Mesothelial cell of epicardium (in vitro differentiated cells): ENCODE measurements around the gene SEMA4A. TPM values are rescaled to one million over a fixed set of nuclear protein-coding genes. Genes with fewer than 3 reads are reported as not detected.
"Not testable (repeated sequence)": the region's sequence is repeated elsewhere in the genome, so short reads cannot be mapped to it uniquely, and the experiment has no call there.

ENCODE experiments used
- DNase-seq, 2 experiments: peaks; one replicate each; pipeline ENCODE4 v3.0.0; 2021; ENCODE audit warnings: low spot score in 2 of 2; ENCODE audit not compliant: unreplicated experiment in 2 of 2
- H3K27ac Mint-ChIP-seq: 2 replicates; pipeline ENCODE4 v1.8.0; 2021; ENCODE audit warnings: mixed read lengths
- H3K27me3 Mint-ChIP-seq: 2 replicates; pipeline ENCODE4 v1.8.0; 2021; ENCODE audit warnings: low read depth, mixed read lengths
- H3K36me3 Mint-ChIP-seq: 2 replicates; pipeline ENCODE4 v1.8.0; 2021; ENCODE audit warnings: mixed read lengths
- H3K4me1 Mint-ChIP-seq: 2 replicates; pipeline ENCODE4 v1.8.0; 2021; ENCODE audit warnings: mixed read lengths
- H3K4me3 Mint-ChIP-seq: 2 replicates; pipeline ENCODE4 v1.8.0; 2021; ENCODE audit warnings: mild to moderate bottlenecking, moderate library complexity, mixed read lengths
- H3K9me3 Mint-ChIP-seq: 2 replicates; pipeline ENCODE4 v1.8.0; 2021; ENCODE audit warnings: mixed read lengths
- total RNA-seq: library from RNA; stranded (reverse); gene quantifications from 3 replicates; pipeline ENCODE4 v1.2.1, GENCODE V29; 2021
- TF ChIP-seq, protein P1 (sequence below): fragments of 200-600 bp; sonication (generic); IDR thresholded peaks from one replicate; pipeline ENCODE4 v1.5.0; 2021; ENCODE audit warnings: antibody characterized with exemption; ENCODE audit not compliant: unreplicated experiment

Gene SEMA4A
- total RNA-seq, 1 donor from 2014 or later = 18.7 TPM

DNA sequence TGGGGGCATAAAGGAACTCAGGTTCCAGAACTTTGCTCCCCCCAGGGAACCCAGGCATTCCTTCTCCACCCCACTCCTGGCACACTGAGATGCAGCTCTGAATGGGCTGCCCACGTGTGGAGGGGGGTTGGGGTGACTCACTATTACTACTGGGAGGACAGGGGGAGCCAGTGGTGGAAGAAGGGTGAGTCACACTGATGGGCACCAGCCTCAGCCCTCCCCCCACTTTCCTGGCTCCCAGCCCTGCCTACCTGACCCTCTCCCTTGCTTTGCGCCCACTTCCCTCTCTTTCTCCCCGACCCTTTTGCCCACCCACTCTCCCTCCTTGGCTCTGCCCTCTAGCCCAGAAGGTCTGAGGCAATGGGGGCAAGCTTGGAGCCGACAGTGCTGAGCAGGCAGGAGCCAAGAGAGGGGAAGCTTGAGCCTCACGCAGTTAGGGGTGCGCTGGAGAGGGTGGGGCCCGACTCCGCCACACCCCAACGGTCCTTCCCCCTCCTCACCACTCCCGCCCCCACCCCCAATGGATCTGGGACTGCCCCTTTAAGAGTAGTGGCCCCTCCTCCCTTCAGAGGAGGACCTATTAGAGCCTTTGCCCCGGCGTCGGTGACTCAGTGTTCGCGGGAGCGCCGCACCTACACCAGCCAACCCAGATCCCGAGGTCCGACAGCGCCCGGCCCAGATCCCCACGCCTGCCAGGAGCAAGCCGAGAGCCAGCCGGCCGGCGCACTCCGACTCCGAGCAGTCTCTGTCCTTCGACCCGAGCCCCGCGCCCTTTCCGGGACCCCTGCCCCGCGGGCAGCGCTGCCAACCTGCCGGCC is 39.1 kb upstream of the SEMA4A start, which contains the start of gene LMNA:
TSS of gene LMNA (plus strand) at position 611 of the 818 bp plus-strand sequence. CDS start 208 bp downstream, outside the sequence.
- H3K4me1 Mint-ChIP-seq = peaks cover 42% of the 10 kb centered on the region
- peaks cover 2% of the 10 kb centered on the region for H3K27me3 Mint-ChIP-seq
- peaks cover 4% of the 10 kb centered on the region for H3K36me3 Mint-ChIP-seq
- DNase-seq = peak in 1 of 2 experiments; percentile 60
- H3K9me3 Mint-ChIP-seq = no peaks in the 10 kb centered on the region
- TF ChIP-seq, protein P1, sequence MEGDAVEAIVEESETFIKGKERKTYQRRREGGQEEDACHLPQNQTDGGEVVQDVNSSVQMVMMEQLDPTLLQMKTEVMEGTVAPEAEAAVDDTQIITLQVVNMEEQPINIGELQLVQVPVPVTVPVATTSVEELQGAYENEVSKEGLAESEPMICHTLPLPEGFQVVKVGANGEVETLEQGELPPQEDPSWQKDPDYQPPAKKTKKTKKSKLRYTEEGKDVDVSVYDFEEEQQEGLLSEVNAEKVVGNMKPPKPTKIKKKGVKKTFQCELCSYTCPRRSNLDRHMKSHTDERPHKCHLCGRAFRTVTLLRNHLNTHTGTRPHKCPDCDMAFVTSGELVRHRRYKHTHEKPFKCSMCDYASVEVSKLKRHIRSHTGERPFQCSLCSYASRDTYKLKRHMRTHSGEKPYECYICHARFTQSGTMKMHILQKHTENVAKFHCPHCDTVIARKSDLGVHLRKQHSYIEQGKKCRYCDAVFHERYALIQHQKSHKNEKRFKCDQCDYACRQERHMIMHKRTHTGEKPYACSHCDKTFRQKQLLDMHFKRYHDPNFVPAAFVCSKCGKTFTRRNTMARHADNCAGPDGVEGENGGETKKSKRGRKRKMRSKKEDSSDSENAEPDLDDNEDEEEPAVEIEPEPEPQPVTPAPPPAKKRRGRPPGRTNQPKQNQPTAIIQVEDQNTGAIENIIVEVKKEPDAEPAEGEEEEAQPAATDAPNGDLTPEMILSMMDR = no peak
- peak within 1 kb of the TSS; percentile 90 for H3K27ac Mint-ChIP-seq
- H3K4me3 Mint-ChIP-seq = peak within 1 kb of the TSS; percentile 86

DNA sequence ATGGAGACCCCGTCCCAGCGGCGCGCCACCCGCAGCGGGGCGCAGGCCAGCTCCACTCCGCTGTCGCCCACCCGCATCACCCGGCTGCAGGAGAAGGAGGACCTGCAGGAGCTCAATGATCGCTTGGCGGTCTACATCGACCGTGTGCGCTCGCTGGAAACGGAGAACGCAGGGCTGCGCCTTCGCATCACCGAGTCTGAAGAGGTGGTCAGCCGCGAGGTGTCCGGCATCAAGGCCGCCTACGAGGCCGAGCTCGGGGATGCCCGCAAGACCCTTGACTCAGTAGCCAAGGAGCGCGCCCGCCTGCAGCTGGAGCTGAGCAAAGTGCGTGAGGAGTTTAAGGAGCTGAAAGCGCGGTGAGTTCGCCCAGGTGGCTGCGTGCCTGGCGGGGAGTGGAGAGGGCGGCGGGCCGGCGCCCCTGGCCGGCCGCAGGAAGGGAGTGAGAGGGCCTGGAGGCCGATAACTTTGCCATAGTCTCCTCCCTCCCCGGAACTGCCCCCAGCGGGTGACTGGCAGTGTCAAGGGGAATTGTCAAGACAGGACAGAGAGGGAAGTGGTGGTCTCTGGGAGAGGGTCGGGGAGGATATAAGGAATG is 38.4 kb upstream of the SEMA4A start:
- Mint-ChIP-seq H3K27ac (peak overlapping the region; percentile 90), H3K4me1 (peaks cover 46% of the 10 kb centered on the region)

DNA sequence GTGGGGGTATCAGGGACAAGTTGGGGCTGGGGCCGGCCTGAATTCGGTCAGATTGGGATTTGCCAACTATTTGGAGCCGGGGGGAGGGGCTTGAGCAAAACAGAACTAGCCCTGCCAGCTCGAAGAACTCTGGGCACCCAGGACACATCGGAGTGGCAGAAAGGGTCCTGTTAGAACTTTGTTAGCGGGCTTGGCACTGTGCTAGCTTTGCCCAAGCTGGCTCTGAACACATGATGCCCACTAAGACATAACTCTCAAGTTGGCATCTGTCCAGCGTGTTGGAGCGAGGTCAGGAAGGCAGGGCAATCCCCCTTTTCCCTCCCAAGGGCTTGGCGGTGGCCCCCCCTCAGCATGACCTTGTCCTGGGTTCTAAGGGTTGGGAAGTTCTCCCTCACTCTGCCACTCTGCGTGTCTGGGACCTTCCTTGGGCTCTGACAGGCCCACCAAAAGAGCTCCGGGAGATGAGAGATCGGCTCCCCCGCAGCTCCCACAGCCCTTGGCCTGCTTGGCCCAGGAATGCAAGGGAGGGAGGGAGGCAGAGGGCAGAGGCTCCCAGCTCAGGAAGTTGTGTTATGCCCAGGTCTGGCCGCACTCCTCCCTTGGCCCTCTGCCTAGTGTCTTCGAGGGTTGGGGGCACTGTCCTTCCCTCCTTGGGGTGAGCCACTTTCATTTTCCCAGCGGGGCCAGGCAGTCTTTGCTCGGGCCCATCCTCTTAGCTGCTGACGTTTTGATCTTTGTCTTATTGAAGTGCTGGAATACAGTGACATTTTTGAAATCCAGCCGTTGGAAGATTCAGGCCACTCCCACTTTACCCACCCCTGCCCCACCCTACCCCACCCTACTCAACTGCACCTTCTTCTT is 37.6 kb upstream of the SEMA4A start:
- Mint-ChIP-seq H3K36me3 (peaks cover 4% of the 10 kb centered on the region), H3K4me1 (peaks cover 51% of the 10 kb centered on the region), H3K4me3 (peak overlapping the region; percentile 86), H3K27ac (peak overlapping the region; percentile 90), H3K9me3 (no peaks in the 10 kb centered on the region), H3K27me3 (peaks cover 2% of the 10 kb centered on the region)
- TF ChIP-seq, protein P1 = no peak
- DNase-seq = peak in 1 of 2 experiments; percentile 64

More for the DNA sequence above, 38.4 kb upstream of the SEMA4A start:
- peaks cover 2% of the 10 kb centered on the region for H3K27me3 Mint-ChIP-seq
- no peak for DNase-seq
- no peaks in the 10 kb centered on the region for H3K9me3 Mint-ChIP-seq
- TF ChIP-seq, protein P1 = no peak
- peak overlapping the region; percentile 86 for H3K4me3 Mint-ChIP-seq
- peaks cover 4% of the 10 kb centered on the region for H3K36me3 Mint-ChIP-seq

DNA sequence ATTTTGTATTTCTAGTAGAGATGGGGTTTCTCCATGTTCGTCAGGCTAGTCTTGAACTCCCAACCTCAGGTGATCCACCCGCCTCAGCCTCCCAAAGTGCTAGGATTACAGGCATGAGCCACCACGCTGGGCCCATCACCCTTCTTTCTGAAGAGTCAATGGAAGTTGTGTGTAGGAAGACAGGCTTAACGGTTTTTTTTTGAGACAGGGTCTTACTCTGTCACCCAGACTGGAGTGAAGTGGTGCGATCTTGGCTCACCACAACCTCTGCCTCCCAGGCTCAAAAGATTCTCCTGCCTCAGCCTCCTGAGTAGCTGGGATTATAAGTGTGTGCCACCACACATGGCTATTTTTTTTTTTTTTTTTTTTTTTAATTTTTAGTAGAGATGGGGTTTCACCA is 36.7 kb upstream of the SEMA4A start:
- H3K27me3 Mint-ChIP-seq, H3K9me3 Mint-ChIP-seq, H3K27ac Mint-ChIP-seq, DNase-seq, H3K36me3 Mint-ChIP-seq: not testable (repeated sequence)
- Mint-ChIP-seq H3K4me3 (peak overlapping the region; percentile 86), H3K4me1 (peaks cover 49% of the 10 kb centered on the region)

DNA sequence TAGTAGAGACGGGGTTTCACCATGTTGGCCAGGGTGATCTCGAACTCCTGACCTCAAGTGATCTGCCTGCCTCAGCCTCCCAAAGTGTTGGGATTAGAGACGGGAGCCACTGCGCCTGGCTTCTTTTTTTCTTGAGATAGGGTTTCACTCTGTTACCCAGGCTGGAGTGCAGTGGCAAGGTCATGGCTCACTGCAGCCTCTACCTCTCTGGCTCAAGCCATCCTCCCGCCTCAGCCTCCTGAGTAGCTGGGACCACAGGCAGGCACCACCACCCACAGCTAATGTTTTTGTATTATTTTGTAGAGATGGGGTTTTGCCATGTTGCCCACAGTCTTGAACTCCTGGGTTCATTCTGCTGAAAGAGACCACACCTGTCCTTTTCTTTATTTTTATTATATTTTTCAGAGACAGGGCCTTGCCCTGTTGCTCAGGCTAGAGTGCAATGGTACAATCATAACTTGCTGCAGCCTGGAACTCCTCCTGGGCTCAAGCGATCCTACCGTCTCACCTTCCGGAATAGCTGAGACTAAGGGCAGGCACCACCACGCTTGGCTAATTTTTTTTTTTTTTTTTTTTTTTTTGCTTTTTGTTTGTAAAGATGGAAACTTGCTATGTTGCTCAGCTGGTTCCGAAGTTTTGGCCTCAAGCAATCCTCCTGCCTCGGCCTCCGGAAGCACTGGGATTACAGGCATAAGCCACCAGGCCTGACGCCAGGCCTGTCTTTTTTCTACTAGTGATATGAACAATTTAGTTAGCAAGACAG is 35.8 kb upstream of the SEMA4A start:
- Mint-ChIP-seq H3K4me1 (peaks cover 54% of the 10 kb centered on the region), H3K27me3 (peaks cover 2% of the 10 kb centered on the region), H3K4me3 (no peak overlapping the region), H3K36me3 (peaks cover 4% of the 10 kb centered on the region), H3K9me3 (no peaks in the 10 kb centered on the region), H3K27ac (peak overlapping the region; percentile 47)
- TF ChIP-seq, protein P1 = no peak
- DNase-seq = no peak
